Measurements from ENCODE around the gene PFKM.

The PFKM gene

DNA sequence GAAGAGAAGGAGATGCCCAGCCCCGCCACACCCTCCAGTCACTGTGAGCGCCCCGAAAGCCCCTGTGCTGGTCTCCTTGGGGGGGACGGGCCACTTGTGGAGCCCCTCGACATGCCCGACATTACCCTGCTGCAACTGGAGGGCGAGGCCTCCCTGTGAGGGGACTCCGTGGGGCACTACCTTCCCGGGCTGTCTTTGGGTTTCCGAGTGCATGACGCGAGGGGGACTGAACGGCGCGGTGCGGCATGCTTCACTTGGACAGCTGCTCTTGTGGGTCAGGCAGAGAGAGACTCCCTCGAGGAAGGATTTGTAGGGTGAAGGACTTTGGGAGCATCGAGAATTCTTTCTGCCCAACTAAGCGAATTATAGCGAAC, 65.4 kb downstream of the PFKM start:
- H3K9me2 ChIP-seq (replicated peaks; ENCODE audit: control insufficient read depth, low read length) = no peaks in the 10 kb centered on the region
- no peak overlapping the region for H3K4me2 ChIP-seq (ENCODE audit: low read length)
- no peak overlapping the region for H3K27ac ChIP-seq (ENCODE audit: low read depth, low read length)
- peaks cover 43% of the 10 kb centered on the region for H3K27me3 ChIP-seq (ENCODE audit: control insufficient read depth, low read length)
- H3K4me3 ChIP-seq (ENCODE audit: low read length) = no peak overlapping the region
- no peaks in the 10 kb centered on the region for H3K9me3 ChIP-seq (ENCODE audit: control insufficient read depth, insufficient read depth, low read length)
- peaks cover 25% of the 10 kb centered on the region for H3K4me1 ChIP-seq (ENCODE audit: control insufficient read depth, low read length)
- no peaks in the 10 kb centered on the region for H3K36me3 ChIP-seq (ENCODE audit: control insufficient read depth, low read length)
- TF ChIP-seq, protein P1, sequence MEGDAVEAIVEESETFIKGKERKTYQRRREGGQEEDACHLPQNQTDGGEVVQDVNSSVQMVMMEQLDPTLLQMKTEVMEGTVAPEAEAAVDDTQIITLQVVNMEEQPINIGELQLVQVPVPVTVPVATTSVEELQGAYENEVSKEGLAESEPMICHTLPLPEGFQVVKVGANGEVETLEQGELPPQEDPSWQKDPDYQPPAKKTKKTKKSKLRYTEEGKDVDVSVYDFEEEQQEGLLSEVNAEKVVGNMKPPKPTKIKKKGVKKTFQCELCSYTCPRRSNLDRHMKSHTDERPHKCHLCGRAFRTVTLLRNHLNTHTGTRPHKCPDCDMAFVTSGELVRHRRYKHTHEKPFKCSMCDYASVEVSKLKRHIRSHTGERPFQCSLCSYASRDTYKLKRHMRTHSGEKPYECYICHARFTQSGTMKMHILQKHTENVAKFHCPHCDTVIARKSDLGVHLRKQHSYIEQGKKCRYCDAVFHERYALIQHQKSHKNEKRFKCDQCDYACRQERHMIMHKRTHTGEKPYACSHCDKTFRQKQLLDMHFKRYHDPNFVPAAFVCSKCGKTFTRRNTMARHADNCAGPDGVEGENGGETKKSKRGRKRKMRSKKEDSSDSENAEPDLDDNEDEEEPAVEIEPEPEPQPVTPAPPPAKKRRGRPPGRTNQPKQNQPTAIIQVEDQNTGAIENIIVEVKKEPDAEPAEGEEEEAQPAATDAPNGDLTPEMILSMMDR (IDR thresholded peaks at IDR 0.05; ENCODE audit: low read depth, low read length, poor library complexity, severe bottlenecking) = no peak
- H3K79me2 ChIP-seq (ENCODE audit: control insufficient read depth, low read length) = no peaks in the 10 kb centered on the region
- peaks cover 6% of the 10 kb centered on the region; the same call in 1 of the 2 replicates for H3F3A ChIP-seq (ENCODE audit: control insufficient read depth, insufficient read depth)
- no peaks in the 10 kb centered on the region for H4K20me1 ChIP-seq (ENCODE audit: control insufficient read depth, insufficient read depth, low read depth, low read length)

DNA sequence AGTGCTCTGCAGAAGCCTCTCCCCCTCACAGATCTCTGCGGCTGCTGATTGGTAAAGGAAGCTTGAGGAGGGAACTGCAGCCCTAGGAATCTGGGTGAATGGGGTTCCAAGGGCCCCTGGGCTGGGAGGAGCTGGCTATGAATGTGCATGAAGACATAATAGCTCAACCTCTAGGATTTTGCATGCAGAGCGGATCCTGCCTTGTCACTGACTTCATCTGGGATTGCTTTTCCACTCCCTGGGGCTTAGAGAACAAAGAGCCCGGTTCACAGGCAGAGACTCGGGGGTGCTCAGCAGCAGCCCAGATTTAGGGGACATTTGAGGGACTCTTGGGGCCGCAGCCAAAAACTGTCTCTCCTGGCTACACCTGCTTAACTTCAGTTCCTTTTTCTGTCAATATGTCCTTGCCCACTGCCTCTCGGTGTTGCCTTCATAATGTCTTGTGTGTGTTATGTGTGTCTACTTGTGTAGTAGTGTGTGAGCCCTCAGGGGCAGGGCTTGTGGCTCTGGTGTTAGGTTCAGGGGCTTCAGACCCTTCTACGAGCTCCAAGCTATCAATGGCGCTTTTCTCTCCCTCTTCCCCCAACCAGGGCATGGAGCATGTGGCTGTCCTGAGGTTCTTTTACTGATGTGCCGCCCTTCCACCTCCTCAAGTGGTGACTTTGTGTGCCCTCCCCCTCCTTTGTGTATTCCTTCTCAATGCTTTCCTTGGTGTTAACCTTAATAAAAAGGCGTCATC, 66.2 kb downstream of the PFKM start:
- Histone ChIP-seq H3K4me1 (ENCODE audit: control insufficient read depth, low read length) (peaks cover 25% of the 10 kb centered on the region), H3K9me3 (ENCODE audit: control insufficient read depth, insufficient read depth, low read length) (no peaks in the 10 kb centered on the region), H3K27me3 (ENCODE audit: control insufficient read depth, low read length) (peaks cover 43% of the 10 kb centered on the region), H3K4me2 (ENCODE audit: low read length) (no peak overlapping the region), H3K36me3 (ENCODE audit: control insufficient read depth, low read length) (no peaks in the 10 kb centered on the region), H3K79me2 (ENCODE audit: control insufficient read depth, low read length) (no peaks in the 10 kb centered on the region), H3F3A (ENCODE audit: control insufficient read depth, insufficient read depth) (peaks cover 6% of the 10 kb centered on the region; the same call in 1 of the 2 replicates), H3K4me3 (ENCODE audit: low read length) (no peak overlapping the region), H3K27ac (ENCODE audit: low read depth, low read length) (no peak overlapping the region), H4K20me1 (ENCODE audit: control insufficient read depth, insufficient read depth, low read depth, low read length) (no peaks in the 10 kb centered on the region), H3K9me2 (replicated peaks; ENCODE audit: control insufficient read depth, low read length) (no peaks in the 10 kb centered on the region)
- TF ChIP-seq EZH2phosphoT487 (IDR thresholded peaks at IDR 0.05; ENCODE audit: borderline replicate concordance, low read length) = no peak
- TF ChIP-seq, protein P1 (IDR thresholded peaks at IDR 0.05; ENCODE audit: low read depth, low read length, poor library complexity, severe bottlenecking) = no peak

DNA sequence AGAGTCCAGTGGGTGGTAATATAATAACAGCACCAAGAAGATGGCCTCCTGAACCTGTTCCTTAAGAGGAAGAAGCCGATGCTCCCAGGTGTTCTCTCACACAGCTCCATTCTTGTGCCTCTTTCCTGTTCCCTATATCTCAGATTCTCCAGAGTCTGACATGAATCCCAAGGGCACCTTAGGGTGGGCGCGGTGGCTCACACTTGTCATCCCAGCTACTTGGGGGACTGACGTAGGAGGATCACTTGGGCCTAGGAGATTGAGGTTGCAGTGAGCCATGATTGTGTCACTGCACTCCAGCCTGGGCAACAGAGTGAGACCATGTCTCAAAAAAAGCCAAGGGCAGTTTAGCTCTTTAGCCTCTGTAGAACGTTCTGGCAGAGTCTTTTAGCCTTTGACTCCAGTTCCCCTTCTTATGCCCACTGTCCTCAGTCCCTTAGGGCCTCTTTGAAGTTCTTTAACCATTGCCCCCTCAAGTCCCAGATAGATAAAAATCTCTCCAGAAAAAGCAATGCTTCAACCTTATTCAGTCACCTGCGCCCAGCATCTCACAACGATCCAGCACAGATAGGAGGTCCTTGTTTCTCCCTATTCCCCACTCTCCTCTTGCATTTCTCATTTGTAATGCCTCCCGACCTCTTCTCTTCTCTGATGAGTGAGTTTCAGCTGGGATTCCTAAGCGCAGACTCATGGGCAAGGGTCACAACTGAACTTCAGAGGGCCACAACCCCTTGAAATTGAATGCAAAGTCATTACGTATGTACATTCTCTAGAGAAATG, 68.9 kb downstream of the PFKM start:
- Histone ChIP-seq H3K9me3 (ENCODE audit: control insufficient read depth, insufficient read depth, low read length) (no peaks in the 10 kb centered on the region), H4K20me1 (ENCODE audit: control insufficient read depth, insufficient read depth, low read depth, low read length) (no peaks in the 10 kb centered on the region), H3K27ac (ENCODE audit: low read depth, low read length) (no peak overlapping the region), H3K36me3 (ENCODE audit: control insufficient read depth, low read length) (no peaks in the 10 kb centered on the region), H3K27me3 (ENCODE audit: control insufficient read depth, low read length) (peaks cover 33% of the 10 kb centered on the region), H3K4me2 (ENCODE audit: low read length) (no peak overlapping the region), H3K4me3 (ENCODE audit: low read length) (no peak overlapping the region), H3K9me2 (replicated peaks; ENCODE audit: control insufficient read depth, low read length) (no peaks in the 10 kb centered on the region), H3K79me2 (ENCODE audit: control insufficient read depth, low read length) (no peaks in the 10 kb centered on the region), H3K4me1 (ENCODE audit: control insufficient read depth, low read length) (peaks cover 16% of the 10 kb centered on the region), H3F3A (ENCODE audit: control insufficient read depth, insufficient read depth) (peaks cover 6% of the 10 kb centered on the region; the same call in 1 of the 2 replicates)
- TF ChIP-seq, protein P1 (IDR thresholded peaks at IDR 0.05; ENCODE audit: low read depth, low read length, poor library complexity, severe bottlenecking) = no peak
- no peak for TF ChIP-seq EZH2phosphoT487 (IDR thresholded peaks at IDR 0.05; ENCODE audit: borderline replicate concordance, low read length)

All from DOHH2 (cell line).